ENCODE measurements around the gene SELENON.
A peak's percentile ranks its signal among the peaks of the same experiment; 100 is the strongest.

SELENON gene

DNA sequence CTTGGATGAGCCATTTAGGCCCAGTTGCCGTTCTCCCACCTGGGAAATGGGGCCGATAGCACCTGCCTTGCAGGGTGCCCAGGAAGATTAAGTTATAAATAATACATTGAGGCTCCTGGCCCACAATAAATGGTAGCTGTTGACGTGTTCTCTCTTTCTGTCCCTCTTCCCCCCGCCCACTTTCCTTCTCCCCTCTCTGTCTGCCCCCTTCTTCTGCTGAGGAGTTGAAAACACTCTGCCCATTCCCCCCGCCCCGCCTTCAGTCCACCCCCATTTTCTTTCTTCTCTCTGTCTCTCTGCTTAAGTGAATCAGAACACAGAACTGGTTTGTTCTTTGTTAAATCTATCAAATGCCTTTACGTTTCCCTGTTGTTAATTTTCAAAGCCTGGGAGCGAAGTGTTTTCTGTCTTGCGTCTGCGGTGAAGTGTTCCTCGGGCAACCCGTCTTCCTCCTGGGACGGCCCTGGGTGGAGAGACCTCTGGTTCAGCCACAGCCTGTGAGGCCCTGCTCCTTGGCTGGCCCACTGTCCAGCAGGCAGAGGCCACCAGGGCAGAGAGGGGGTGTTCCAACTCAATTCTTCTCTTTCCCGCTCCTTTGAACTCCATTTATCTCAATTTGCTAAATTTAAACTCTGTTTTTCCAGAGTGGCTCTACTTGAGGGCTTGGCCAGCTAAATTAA lies 29.3 kb upstream of the SELENON start:
- DNase-seq: no peak

DNA sequence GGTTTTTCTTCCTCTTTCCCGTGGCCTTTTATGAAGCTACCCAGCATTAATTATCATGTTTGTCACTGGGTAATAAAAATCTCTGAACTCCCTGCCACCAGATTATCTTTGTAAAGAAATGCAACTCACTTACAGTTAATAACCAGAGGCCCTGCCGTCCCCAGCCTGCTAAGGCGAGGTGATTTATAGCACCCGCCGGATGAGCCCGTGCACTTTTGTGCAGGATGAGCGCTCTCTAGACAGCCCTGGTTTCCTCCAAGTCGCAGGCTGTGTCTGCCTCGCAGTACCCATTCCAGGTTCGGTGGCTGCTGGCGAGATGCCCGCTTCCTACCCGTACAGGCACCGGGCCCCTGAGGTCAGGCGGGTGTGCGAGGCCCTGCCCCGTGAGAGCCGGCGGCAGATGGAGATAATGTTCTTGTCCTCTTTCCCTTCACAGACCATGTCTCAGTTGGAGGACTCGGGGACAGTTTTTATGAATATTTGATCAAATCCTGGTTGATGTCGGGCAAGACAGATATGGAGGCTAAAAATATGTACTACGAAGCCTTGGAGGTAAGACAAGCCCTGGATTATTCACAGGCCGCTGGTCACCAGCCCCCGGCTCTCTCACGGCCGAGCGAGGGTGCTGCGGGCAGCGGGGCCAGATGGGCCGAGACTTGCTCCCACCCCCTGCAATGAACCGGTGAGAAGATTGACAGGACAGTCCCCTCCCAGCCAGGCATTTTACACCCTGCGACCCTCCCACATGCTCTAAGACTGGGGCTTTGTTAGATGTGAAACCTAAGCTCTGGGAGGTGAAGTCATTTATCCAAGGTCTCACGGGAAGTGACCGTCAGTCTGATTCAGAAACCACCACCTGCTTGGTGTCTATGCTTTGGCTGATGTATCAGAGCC lies 28.5 kb upstream of the SELENON start:
- no peak for DNase-seq

DNA sequence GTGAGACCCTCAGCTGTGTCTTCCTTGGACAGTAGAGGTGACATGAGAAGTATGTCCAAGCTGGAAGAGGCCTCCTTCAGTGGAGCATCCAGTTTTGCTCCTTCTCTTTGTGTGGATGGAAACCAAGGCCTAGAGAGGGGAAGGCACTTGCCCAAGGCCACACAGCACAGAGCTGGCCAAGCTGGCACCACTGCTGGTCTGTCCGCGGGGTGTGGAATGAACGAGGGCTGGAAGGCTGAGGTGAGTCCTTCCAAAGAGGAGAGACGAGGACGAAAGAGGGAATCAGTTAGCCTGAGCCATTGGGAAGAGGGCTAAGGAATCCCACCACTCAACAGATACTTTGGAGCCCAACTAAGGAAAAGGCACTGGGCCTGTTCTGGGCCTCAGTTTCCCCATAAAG lies 27.8 kb upstream of the SELENON start:
- no peak for DNase-seq

DNA sequence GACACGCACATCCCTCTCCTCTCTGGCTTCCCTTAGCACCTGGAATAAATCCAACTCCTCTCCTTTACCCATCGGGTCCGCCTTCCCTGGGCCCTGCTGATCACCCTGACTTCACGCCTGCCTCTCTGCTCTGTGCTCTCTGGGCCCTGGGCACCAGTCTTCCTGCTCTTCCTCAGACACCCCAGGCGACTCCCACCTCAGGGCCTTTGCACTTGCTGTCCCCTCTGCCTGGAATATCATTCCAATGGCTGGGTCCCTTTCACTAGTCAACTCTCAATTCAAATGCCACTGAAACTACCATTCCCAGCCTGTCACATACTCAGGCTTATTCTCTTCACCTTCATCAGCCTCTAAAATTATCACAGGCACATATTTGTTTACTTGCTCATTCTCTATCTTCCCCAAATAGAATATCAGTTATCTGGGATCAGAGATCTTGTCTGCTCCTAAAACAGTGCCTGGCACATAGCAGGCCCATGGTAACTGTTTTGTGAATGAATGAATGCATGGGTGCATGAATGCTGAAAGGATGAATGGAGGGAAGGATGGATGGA lies 27.2 kb upstream of the SELENON start:
- DNase-seq: no peak

DNA sequence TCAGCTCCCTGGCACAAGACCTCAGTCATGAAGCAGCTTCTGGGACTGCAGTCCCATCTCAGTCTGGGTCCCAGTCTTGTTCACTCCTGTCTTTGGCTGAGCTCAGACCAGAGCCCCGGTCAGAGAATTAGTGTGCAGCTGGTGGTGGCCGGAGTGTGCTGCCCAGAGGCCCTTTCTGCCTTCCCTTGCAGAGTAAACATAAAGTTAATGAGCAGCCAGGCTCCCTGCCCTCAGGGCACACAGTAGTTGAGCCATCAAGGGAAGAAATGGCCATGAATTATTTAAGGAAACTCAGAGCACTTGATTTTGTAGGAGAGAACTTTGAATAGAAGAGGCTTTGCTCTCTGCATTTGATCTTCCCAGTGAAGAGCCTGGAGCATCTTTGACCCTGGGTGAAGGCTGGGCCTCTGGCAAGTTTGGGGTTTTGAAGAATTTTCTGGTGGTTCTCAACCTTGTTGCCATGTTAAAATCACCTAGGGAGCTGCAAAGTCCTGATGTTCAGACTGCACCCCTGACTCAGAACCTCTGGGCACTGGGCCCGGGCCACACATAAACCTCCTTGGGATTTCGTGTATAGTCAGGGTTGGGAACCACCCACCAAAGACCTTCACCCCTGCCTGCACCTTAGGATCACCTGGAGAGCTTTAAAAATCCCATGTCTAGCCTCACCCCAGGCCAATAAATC lies 26.4 kb upstream of the SELENON start:
- DNase-seq: no peak

DNA sequence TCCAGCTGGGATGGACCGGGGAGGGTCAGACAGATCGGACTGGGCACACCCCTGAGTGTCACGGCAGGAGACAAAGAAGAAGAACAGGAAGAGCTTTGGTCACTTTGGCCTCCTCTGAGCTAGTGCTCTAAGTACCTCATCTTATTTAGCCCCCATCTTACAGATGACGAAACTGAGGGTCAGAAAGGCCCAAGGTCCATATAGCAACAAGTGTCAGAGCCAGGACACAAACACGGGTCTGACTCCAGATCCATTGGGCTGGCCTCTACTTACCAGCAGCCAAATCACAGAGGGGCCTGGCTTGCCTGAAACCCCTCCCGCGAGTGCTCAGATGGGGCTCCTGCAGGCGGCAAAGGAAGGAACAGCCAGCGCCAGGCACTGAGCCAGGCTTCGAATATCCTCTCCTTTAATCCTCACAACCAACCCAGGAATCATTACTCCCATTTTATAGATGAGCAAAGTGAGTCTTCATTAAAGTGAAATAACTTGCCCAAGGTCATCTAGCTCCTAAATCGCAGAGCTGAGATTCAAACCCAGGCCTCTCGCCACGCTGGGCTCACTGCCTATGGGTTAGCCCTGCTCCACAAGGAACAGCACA lies 25.7 kb upstream of the SELENON start:
- no peak for DNase-seq

DNA sequence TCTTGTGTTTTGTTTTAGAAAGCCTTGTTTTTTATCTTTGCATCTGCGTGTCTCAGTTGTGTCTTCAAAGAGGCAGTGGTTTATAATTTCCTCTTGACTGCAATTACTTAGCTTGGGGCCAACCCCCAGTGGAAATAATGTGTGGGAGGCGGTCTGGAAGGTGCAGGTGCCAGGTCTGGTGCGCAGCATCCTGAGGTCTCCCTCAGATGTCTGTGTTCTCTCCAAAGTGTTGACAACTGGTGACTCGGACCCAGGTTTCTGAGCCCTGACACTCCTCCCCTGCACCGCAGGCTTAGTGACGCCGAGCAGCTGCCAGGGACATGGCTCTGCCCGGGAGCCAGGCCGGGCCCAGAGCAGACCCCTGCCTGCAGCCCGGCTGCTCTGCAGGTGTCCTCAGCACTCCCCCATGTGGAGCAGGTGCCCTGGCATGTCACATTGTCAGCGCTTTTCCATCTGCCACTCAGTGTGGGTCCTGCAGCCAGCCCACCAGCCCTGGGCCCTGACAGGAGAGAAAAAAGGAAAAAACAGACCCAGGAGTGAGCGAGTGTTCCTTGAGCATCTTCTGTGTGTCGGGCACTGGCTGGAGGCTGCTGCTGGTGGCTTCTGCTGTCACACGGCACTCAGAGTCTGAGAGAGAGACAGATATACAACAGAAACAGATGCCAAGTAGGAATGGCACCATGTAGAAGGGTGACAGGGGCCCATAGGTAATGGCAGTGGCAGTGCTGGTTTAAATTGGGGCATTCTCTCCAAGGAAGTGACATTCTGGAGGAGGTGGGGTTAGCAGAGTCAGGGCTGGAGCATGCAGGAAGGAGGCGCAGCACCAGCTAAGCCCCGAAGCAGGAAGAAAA lies 24.8 kb upstream of the SELENON start:
- DNase-seq: peak; percentile 81

DNA sequence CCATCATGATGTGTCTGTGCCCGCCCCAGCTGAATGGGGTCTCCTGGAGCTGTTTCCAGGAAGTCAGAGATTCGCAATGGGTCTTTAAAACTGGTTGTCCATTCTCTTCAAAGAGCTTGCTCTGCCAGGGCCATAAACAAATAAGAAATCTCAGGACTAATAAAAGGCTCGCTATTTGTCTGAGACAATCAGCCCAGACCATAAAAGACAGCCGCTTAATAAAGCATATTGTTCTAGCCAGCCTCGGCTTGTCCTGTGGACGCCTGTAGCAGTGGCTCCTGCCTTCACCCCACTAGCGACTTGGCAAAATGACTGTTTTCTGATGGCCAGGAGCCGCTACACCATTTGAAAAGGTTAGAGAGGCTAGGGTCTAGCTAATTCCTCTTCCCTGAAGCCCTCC lies 20.6 kb upstream of the SELENON start:
- no peak for DNase-seq

DNA sequence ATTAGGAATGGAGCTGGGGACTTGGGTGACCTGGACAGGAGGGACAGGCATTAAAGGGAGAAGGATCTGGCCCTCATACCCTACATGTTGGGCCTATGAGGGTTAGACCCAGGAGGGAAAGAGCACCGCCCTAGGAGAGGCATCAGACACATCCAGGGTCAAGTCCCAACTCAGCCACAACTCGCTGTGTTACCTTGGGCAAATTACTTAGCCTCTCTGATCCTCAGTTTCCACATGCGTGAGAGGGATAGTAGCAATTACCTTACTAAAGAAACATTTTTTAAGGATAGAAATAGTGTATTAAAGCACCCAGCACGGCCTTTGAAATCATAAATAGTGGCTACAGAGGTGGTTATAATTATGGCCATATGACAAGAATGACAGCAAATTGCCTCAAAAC lies 20.1 kb upstream of the SELENON start:
- no peak for DNase-seq

DNA sequence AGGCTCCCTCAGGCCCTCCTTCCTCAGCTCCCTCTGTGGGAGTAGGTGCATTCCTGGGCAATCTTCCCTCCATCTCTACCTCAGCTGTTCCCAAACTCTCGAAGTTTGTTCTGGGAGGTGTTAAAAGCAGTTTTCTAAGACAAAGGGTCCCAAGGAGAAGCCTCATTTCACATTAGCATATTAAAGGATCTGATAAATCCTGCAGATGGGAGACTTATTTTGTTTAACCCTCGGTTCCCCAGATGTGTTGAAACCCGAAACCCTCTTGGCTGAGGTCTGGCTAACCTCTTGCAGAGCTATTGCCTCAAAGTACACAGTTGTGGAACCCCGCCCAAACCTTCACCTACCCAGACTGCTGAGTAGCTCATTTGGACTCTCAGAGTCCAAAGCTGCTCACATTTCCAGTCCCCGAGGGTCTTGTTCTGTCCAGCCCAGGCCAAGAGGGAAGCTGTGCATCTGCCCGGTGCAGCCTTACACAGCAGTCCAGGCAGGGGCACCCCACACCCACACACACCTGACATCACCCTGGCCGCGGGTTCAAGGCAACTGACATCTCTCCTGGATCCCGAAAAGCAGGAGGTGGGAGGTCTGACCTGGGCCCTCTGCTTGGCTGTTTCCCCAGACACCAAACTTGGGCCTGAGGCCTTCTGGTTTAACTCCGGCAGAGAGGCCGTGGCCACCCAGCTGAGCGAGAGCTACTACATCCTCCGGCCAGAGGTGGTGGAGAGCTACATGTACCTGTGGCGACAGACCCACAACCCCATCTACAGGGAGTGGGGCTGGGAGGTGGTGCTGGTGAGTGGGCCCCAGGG lies 19.5 kb upstream of the SELENON start:
- DNase-seq: no peak

DNA sequence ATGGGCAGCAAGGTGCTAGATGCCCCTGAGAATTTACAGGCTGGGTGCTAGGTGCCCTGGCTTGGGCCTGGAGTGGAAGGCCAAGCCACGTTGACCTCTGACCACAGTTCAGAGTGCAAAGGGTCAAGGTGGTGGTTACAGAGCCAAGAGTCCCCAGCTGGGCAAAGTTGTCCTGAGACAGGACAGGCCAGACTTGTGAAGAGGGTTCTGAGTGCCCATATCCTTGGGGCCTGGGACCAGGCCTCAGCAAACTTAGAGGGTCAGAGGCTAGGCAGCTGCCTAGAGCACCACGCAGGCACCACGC lies 18.9 kb upstream of the SELENON start:
- DNase-seq: no peak

DNA sequence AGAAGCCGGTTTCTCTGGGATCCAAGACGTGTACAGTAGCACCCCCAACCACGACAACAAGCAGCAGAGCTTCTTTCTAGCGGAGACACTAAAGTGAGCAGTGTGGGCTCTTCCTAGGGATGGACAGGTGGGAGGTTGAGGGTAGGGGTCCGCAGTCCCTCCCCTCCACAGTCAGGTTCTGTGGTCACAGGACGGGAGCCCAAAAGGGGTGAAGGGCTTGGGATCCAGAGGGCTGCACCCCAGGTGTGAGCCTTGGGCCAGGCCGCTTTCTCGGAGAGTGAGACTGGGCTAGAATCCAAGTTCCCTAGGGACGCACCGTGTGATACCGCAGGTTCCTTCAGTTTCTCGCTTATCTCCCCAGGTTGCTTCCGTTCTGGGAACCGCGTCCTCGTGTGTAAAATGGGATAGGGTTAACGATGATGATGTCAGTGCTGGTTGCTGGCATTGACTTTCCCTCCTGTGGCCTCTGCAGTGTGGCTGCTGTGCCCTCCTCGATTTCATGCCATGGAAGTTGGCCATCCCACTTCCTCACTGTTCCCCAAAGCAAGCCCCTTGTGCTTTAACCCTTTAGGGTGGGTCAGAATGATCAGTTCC lies 17.3 kb upstream of the SELENON start:
- DNase-seq: no peak

DNA sequence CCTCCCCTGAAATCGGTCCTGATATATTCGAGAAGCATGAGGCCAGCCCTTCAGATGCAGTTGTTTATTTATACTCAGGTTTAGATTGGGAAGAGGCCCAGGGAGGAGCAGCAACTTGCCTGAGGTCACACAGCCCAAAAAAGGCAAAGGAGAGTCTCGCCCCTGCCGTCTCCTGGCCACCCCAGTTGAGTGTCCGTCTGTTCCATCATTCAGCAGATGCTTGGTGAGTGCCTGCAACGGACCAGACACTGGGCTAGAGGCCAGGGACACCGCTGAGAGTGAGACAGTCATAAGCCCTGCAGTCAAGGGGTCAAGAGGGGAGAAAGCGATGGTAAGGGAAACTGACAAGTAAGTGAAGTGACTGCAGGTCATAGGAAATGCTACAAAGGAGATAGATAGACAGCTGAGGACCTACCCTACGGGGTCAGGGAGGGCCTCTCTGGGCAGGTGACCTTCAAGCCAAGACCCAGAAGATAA lies 15.4 kb upstream of the SELENON start:
- no peak for DNase-seq

DNA sequence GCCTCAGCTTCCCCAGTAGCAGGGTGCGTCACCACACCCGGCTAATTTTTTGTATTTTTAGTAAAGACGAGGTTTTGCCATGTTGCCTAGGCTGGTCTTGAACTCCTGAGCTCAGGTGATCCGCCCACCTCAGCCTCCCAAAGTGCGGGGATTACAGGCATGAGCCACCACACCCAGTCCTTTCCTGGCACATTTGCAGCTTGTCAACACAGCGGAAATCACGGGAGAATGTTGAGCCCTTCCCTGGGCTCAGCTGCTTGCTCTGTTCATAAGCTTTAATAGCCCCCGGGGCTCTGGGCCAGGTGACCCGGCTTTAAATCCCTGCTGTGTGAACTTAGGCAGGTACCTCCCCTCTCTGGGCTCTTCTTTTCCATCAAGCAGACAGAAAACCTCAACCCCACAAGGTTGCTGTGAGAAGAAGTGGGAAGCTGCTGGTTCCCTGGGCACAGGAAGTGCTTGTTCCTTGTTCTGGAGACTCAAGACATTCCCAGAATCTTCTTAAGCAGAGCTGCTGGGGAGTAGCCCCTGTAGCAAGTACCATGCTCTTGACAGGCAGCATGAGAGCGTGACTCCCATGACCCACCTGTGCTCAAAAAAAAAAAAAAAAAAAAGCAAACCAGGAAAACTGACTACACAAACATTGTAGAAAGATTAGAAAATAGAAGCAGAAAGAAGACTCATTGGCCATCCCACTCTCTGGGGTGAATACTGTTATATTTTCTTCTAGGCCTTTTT lies 14.5 kb upstream of the SELENON start:
- no peak for DNase-seq

DNA sequence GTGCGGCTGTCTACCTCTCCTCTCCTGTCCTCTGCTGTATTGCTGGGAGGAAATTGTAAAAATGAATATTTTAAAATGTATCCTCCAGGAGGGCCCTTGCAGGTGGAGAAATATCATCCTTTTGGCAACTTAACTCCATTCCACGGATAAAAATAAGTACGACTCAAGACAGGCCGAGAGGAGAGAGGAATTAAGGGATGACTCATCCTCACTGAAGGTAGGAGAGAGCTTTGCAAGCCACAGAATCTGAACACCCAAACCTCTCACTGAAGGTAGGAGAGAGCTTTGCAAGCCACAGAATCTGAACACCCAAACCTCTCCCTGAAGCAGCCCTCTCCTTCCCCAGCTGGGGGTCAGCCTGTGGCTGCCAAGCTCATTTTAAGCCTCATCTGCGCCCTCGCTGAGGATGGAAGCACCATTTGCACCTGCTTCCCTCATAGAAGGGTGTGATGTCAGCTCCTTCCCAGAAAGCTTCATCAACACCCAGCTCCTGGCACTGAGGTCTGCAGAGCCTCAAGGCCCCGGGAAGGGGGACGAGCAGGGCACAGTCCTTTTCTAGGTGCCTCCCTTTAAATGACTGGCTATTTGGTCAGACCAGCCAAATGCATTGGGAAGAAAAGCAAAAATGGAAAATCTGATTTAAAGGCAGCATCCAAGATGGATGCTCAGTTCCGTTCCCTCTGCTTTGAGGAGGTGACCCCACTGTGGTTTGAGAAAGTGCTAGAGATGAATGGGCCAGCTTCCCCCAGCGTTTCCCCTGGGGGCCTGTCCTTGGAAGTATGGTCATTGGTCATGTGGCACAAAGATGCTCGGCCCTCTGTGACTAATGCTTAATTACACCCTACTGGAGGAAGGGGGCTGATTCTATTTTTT lies 12.9 kb upstream of the SELENON start:
- no peak for DNase-seq

DNA sequence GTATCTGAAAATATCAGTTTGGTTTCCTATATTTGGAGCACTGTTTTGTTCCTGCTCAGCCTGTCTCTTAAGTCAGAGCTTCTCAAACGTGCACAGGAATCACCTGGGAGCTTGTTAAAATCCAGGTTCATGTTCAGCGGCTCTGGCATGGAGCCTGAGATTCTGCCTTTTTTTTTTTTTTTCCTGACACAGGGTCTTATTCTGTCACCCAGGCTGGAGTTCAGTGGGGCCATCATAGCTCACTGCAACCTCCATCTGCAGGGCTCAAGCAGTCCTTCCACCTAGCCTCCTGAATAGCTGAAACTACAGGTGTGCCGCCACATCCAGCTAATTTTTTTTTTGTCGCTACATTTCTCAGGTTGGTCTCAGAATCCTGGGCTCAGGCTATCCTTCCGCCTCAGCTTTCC lies 12.2 kb upstream of the SELENON start:
- no peak for DNase-seq

DNA sequence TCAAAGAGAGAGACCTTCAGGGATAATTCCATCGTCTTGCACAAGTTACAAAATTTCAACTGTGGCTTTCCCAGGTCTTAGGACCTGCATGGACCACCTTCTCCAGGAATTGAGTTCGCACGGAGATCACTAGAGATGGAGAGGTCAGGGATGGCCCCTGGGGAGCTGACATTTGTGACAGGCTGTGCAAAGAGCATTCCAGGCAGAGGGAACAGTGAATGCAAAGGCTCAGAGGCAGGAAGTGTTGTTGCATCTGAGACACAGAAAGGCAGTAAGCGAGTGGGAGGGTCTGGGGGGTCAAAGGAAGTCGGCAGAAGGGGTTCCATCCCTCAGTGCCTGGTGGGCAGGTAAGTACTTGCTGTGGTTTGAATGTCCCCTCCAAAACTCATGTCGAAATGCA lies 9.5 kb upstream of the SELENON start:
- DNase-seq: no peak

DNA sequence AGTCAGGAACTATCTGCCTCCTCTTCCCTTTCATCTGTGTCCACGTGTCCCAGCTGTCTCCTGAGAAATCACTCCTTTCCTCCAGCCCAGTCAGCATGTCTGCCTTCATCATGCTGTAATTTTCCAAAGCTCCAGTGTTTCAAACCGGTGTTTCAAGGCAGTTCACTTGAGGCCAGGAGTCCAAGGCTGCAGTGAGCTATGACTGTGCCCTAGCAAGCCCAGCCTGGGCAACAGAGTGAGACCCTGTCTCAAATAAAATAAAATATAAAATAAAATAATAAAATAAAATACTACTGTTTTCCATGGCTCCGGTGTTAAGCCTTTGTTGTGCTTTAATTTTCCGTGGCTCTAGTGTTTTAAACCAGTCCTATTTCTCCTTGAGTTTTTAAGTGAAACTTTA lies 7.9 kb upstream of the SELENON start:
- no peak for DNase-seq

DNA sequence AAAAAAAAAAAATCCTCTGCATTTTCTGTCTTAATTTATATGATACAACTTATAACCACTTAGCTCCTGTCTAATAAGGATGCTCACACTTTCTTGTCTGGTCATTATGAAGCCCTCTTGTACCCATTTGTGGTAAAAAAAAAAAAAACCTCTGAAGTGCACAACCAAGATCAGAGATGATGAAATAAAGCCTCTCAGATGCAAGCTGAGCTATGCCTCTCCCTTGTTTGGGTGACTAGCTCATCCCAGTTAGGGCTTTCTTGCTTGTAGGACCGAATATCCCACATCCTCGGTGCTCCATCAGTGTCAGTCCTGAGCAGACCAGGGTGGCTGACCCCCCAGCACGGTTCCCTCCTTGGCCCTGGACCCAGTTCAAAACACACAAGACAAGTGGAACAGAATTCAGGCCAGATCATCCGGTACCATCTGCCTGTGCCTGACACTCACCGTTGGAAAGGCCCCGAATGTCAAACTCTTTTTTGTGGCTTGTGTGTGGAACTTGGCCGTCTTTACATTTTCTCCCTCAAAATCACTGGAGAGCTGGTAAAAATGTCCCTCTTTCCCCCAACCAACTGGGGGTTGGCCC lies 6.3 kb upstream of the SELENON start:
- DNase-seq: no peak
